Mesenchymal stem cell (in vitro differentiated cells and primary cell): Measurements from ENCODE around the gene IFTAP.
"Not testable (repeated sequence)": the region's sequence is repeated elsewhere in the genome, so short reads cannot be mapped to it uniquely, and the experiment has no call there.

Experiments used
- DNase-seq: peaks from one replicate; pipeline ENCODE4 v3.0.0-alpha.2; 2013
- H2AFZ ChIP-seq: one replicate; pipeline ENCODE4 v1.6.1; 2013; ENCODE audit warnings: low read depth, mild to moderate bottlenecking, control low read depth, inconsistent platforms, low read length, moderate library complexity
- H2AK5ac ChIP-seq: 2 replicates; pipeline ENCODE4 v1.6.1; 2013; ENCODE audit warnings: low read length, moderate library complexity, mild to moderate bottlenecking, inconsistent platforms; ENCODE audit not compliant: severe bottlenecking
- H2BK120ac ChIP-seq: one replicate; pipeline ENCODE4 v1.6.1; 2013; ENCODE audit warnings: low read depth, mild to moderate bottlenecking, inconsistent platforms, low read length, moderate library complexity
- H2BK12ac ChIP-seq, 2 experiments: one replicate each; pipeline ENCODE4 v1.6.1; 2013; ENCODE audit warnings: inconsistent platforms in 2 of 2, low read length in 2 of 2, mild to moderate bottlenecking in 2 of 2, moderate library complexity in 2 of 2, control low read depth in 1 of 2
- H2BK15ac ChIP-seq: one replicate; pipeline ENCODE4 v1.6.1; 2013; ENCODE audit warnings: mild to moderate bottlenecking, low read depth, inconsistent platforms; ENCODE audit not compliant: poor library complexity, severe bottlenecking
- H2BK5ac ChIP-seq: 2 replicates; pipeline ENCODE4 v1.6.1; 2013; ENCODE audit warnings: low read depth, mild to moderate bottlenecking, low read length, control low read depth, inconsistent platforms; ENCODE audit not compliant: poor library complexity, severe bottlenecking
- H3K14ac ChIP-seq, 2 experiments: one replicate each; pipeline ENCODE4 v1.6.1; 2013; ENCODE audit warnings: inconsistent platforms in 2 of 2, low read length in 2 of 2, control low read depth in 1 of 2, mild to moderate bottlenecking in 1 of 2, moderate library complexity in 1 of 2
- H3K18ac ChIP-seq, 2 experiments: one replicate each; pipeline ENCODE4 v1.6.1; 2013; ENCODE audit warnings: inconsistent platforms in 2 of 2, low read length in 2 of 2, control low read depth in 1 of 2, low read depth in 1 of 2, mild to moderate bottlenecking in 1 of 2
- H3K23ac ChIP-seq, 2 experiments: one replicate each; pipeline ENCODE4 v1.6.1; 2013; ENCODE audit warnings: inconsistent platforms in 2 of 2, low read length in 2 of 2, mild to moderate bottlenecking in 2 of 2, moderate library complexity in 2 of 2, control low read depth in 1 of 2
- H3K27ac ChIP-seq: 2 replicates; pipeline ENCODE4 v1.5.1; 2013; ENCODE audit warnings: mild to moderate bottlenecking, moderate library complexity, low read length, control low read depth, inconsistent platforms; ENCODE audit not compliant: poor library complexity, severe bottlenecking
- H3K27me3 ChIP-seq, 2 experiments: 2 replicates each; pipeline versions ENCODE4 v1.6.1 to v1.7.0; 2013; ENCODE audit warnings: low read length in 2 of 2, mild to moderate bottlenecking in 2 of 2, moderate library complexity in 2 of 2, control low read depth in 1 of 2, inconsistent platforms in 1 of 2; ENCODE audit not compliant: control insufficient read depth in 1 of 2, insufficient read depth in 1 of 2
- H3K36me3 ChIP-seq, 2 experiments: 2 replicates each; pipeline versions ENCODE4 v1.6.1 to v1.7.0; 2013; ENCODE audit warnings: low read length in 2 of 2, control low read depth in 1 of 2, inconsistent platforms in 1 of 2, low read depth in 1 of 2, mild to moderate bottlenecking in 1 of 2; ENCODE audit not compliant: insufficient read depth in 2 of 2, control insufficient read depth in 1 of 2
- H3K4ac ChIP-seq, 2 experiments: one replicate each; pipeline ENCODE4 v1.6.1; 2013; ENCODE audit warnings: inconsistent platforms in 2 of 2, low read length in 2 of 2, mild to moderate bottlenecking in 2 of 2, moderate library complexity in 2 of 2, control low read depth in 1 of 2, low read depth in 1 of 2
- H3K4me1 ChIP-seq: 2 replicates; pipeline ENCODE4 v1.6.1; 2013; ENCODE audit warnings: low read depth, low read length, control low read depth; ENCODE audit not compliant: control insufficient read depth, insufficient read depth
- H3K4me2 ChIP-seq: 2 replicates; pipeline ENCODE4 v1.6.1; 2013; ENCODE audit warnings: low read length, mild to moderate bottlenecking, inconsistent platforms; ENCODE audit not compliant: poor library complexity, severe bottlenecking
- H3K4me3 ChIP-seq, 2 experiments: 2 replicates each; pipeline versions ENCODE4 v1.5.1 to v1.7.0; 2013; ENCODE audit warnings: low read length in 2 of 2, mild to moderate bottlenecking in 2 of 2, control low read depth in 1 of 2, low read depth in 1 of 2; ENCODE audit not compliant: insufficient read depth in 1 of 2
- H3K79me1 ChIP-seq: replicated peaks from 2 replicates; pipeline ENCODE4 v1.6.1; 2013; ENCODE audit warnings: mild to moderate bottlenecking, control low read depth, low read length, inconsistent platforms; ENCODE audit not compliant: poor library complexity, severe bottlenecking
- H3K9ac ChIP-seq: 2 replicates; pipeline ENCODE4 v1.7.0; 2013; ENCODE audit warnings: mild to moderate bottlenecking, low read length, moderate library complexity
- H3K9me3 ChIP-seq: 2 replicates; pipeline ENCODE4 v1.7.0; 2013; ENCODE audit warnings: mild to moderate bottlenecking, low read length; ENCODE audit not compliant: control insufficient read depth
- H4K8ac ChIP-seq: one replicate; pipeline ENCODE4 v1.6.1; 2013; ENCODE audit warnings: inconsistent platforms, mild to moderate bottlenecking, low read length, moderate library complexity
- H4K91ac ChIP-seq: one replicate; pipeline ENCODE4 v1.6.1; 2013; ENCODE audit warnings: mild to moderate bottlenecking, low read length, inconsistent platforms
- WGBS: methylation state at CpG from one replicate; pipeline ENCODE4 v1.1.7; 2013; ENCODE audit warnings: mixed read lengths; 5-methylcytosine and 5-hydroxymethylcytosine counted together

Gene IFTAP

GRCh38 chr11:36635066-36635862 is 41.0 kb downstream of the IFTAP start:
- H4K8ac ChIP-seq = no peak overlapping the region

DNA sequence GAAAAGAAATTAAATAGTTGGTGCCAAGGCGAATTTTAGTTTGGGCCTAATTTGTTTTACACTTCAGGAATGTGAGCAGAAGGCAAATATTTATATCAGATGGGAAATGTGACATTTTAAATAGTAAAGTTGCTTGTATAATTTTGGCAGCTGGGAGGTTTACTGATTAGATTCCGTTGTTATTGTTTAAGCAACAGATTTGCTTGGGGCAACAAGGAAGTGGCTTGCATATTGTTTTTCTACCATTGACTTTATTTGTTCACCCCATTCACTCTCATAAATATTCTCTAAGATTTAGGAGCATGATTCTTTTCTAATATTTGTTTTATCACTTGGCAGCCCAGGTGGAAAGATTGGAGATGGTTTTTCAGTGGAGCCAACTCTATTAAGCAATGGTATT is 44.3 kb downstream of the IFTAP start:
- Histone ChIP-seq H3K4me1 (no peaks in the 10 kb centered on the region), H2BK12ac (no peak overlapping the region), H4K91ac (no peak overlapping the region), H3K23ac (no peak overlapping the region), H2AFZ (no peak overlapping the region), H3K9me3 (no peaks in the 10 kb centered on the region), H3K36me3 (peaks cover 0 to 7% of the 10 kb centered on the region in 2 experiments), H2BK15ac (no peak overlapping the region), H3K14ac (no peak overlapping the region), H2BK120ac (no peak overlapping the region), H2BK5ac (no peak overlapping the region), H3K27me3 (no peaks in the 10 kb centered on the region), H3K79me1 (no peaks in the 10 kb centered on the region), H3K27ac (no peak overlapping the region), H3K4me2 (no peak overlapping the region), H4K8ac (no peak overlapping the region), H2AK5ac (no peak overlapping the region), H3K18ac (no peak overlapping the region), H3K4ac (no peak overlapping the region), H3K4me3 (no peak overlapping the region), H3K9ac (no peak overlapping the region)
- DNase-seq = no peak
- 90% methylated on average over 1 of the region's 2 CpGs for WGBS

More at GRCh38 chr11:36635066-36635862, 41.0 kb downstream of the IFTAP start:
- H3K36me3 ChIP-seq = peaks cover 0 to 7% of the 10 kb centered on the region in 2 experiments
- no peak overlapping the region for H2BK5ac ChIP-seq
- no peaks in the 10 kb centered on the region for H3K9me3 ChIP-seq
- DNase-seq = no peak
- H2BK15ac ChIP-seq = no peak overlapping the region
- H3K4me1 ChIP-seq = no peaks in the 10 kb centered on the region
- H3K4ac ChIP-seq = no peak overlapping the region
- H3K27me3 ChIP-seq = no peaks in the 10 kb centered on the region
- no peak overlapping the region for H2BK12ac ChIP-seq
- no peak overlapping the region for H3K18ac ChIP-seq
- no peak overlapping the region for H2BK120ac ChIP-seq
- WGBS = 7% methylated on average over 3 of the region's 4 CpGs
- no peaks in the 10 kb centered on the region for H3K79me1 ChIP-seq
- H3K4me3 ChIP-seq = no peak overlapping the region
- no peak overlapping the region for H2AK5ac ChIP-seq
- no peak overlapping the region for H3K27ac ChIP-seq
- H3K14ac ChIP-seq = no peak overlapping the region
- no peak overlapping the region for H3K9ac ChIP-seq
- no peak overlapping the region for H2AFZ ChIP-seq
- no peak overlapping the region for H3K4me2 ChIP-seq
- H4K91ac ChIP-seq = no peak overlapping the region
- H3K23ac ChIP-seq = no peak overlapping the region

DNA sequence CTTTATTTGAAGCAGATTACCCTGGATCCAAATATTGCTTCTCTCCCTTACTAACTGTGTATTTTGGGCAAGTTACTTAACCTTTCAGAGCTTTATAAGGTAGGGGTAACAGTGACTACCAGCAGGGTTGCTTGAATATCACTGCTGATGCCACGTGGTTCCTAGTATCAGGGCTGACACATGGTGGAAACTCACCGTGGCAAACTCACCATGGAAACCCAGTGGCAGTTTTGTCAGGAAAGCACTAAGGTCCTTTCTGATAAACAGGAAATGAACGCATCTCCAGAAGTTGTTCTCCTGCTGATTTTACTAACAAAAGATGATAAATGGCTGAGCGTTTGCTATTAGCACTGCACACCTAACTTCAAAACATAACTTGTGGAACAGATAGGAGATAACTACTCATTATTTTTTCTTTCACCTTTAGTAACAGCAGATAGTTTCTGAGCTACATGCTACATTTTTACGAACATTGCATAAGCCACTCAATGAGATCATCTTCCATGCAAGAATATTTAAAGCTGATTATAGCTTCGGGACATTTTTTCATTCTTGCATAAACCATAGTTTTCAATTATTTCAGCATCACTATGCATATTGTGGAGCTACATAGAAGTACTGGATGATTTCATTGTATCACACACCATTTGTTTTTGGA is 63.4 kb downstream of the IFTAP start:
- H2AK5ac ChIP-seq = no peak overlapping the region
- H2BK5ac ChIP-seq = no peak overlapping the region
- H3K4ac ChIP-seq = no peak overlapping the region
- no peak overlapping the region for H2BK12ac ChIP-seq
- H2BK15ac ChIP-seq = no peak overlapping the region
- H3K27ac ChIP-seq = no peak overlapping the region
- H3K23ac ChIP-seq = no peak overlapping the region
- no peak overlapping the region for H3K14ac ChIP-seq
- WGBS = 73% methylated on average over 5 of the region's 6 CpGs
- H3K4me3 ChIP-seq = no peak overlapping the region
- peaks cover 4% of the 10 kb centered on the region for H3K9me3 ChIP-seq
- no peak overlapping the region for H3K4me2 ChIP-seq
- H3K36me3 ChIP-seq = peaks cover 0 to 6% of the 10 kb centered on the region in 2 experiments
- H3K4me1 ChIP-seq = no peaks in the 10 kb centered on the region
- H3K9ac ChIP-seq = no peak overlapping the region
- DNase-seq = no peak
- no peak overlapping the region for H4K91ac ChIP-seq
- H4K8ac ChIP-seq = no peak overlapping the region
- H2BK120ac ChIP-seq = no peak overlapping the region
- no peak overlapping the region for H2AFZ ChIP-seq
- H3K79me1 ChIP-seq = no peaks in the 10 kb centered on the region
- no peaks in the 10 kb centered on the region for H3K27me3 ChIP-seq
- no peak overlapping the region for H3K18ac ChIP-seq

GRCh38 chr11:36661359-36661758 is 67.1 kb downstream of the IFTAP start:
- not testable (repeated sequence) for DNase-seq, H3K9ac ChIP-seq, H3K23ac ChIP-seq, H3K4me3 ChIP-seq, H3K4me2 ChIP-seq, H3K79me1 ChIP-seq, H3K4me1 ChIP-seq, H4K8ac ChIP-seq, H3K27me3 ChIP-seq, H2BK15ac ChIP-seq, H2BK5ac ChIP-seq, H3K36me3 ChIP-seq, H2BK120ac ChIP-seq, H3K4ac ChIP-seq, H3K27ac ChIP-seq, H2AFZ ChIP-seq, H2AK5ac ChIP-seq, H4K91ac ChIP-seq, H3K18ac ChIP-seq, H3K14ac ChIP-seq, H2BK12ac ChIP-seq
- 95% methylated on average over 2 of the region's 2 CpGs for WGBS
- peaks cover 13% of the 10 kb centered on the region for H3K9me3 ChIP-seq
